ENCODE measurements around the gene CENPT. TPM values are rescaled to one million over a fixed set of nuclear protein-coding genes. Genes with fewer than 3 reads are reported as not detected.

CENPT gene
- total and polyA plus RNA-seq, 2 of the 13 experiments (the other 11 are each of a cell fraction or from before 2014, with no cell fraction given): 40.9 to 43.3 TPM

- TF ChIP-seq MEIS1 (CRISPR knock-in tag; IDR thresholded peaks at IDR 0.05; ENCODE audit: borderline replicate concordance) (no peak), ZNF619 (CRISPR knock-in tag; IDR thresholded peaks at IDR 0.05) (no peak), MED13 (CRISPR knock-in tag; IDR thresholded peaks at IDR 0.05) (no peak), U2AF1 (optimal IDR thresholded peaks at IDR 0.05; ENCODE audit: low read depth, low read length) (no peak), THAP7 (CRISPR knock-in tag; IDR thresholded peaks at IDR 0.05) (no peak), ZNF30 (CRISPR knock-in tag; IDR thresholded peaks at IDR 0.05) (no peak)
Measured at GRCh38 chr16:67782567-67783352, 64.7 kb downstream of the CENPT start (continued).

- H3K9me3 ChIP-seq (ENCODE audit: low read length): no peaks in the 10 kb centered on the region
- H2AFZ ChIP-seq (ENCODE audit: low read length): no peak overlapping the region
- no peaks in the 10 kb centered on the region for H3K27me3 ChIP-seq (ENCODE audit: control insufficient read depth in 1 of 2, insufficient read depth in 2 of 2, low read length in 2 of 2)
- no TSS peak for BruUV-seq (replicated peaks)
- H3K79me2 ChIP-seq (ENCODE audit: insufficient read depth, low read length): peaks cover 22% of the 10 kb centered on the region
- no peak overlapping the region for H3K9ac ChIP-seq (ENCODE audit: insufficient read depth, low read depth, low read length)
- intact Hi-C loops (cut with micrococcal nuclease; ENCODE audit: unreplicated experiment) (no loop called here), in situ Hi-C loops (cut with HindIII; ENCODE audit: extremely low pct_ligation_motif_present, low pct_unique_long_range_greater_than_20kb) (no loop called here)
- H3K4me1 ChIP-seq (ENCODE audit: insufficient read depth, low read length): peaks cover 21% of the 10 kb centered on the region
- H3K27ac ChIP-seq (ENCODE audit: extremely low read length, insufficient read depth, low read length): no peak overlapping the region
- ChIA-PET CTCF (ENCODE audit: low intra/inter-chr PET ratio, low total read pairs) (no interaction called here), POLR2A (no interaction called here)
- no peak overlapping the region for H3K4me3 ChIP-seq (replicated peaks in 1 of 3; ENCODE audit: insufficient read depth in 1 of 3, low read depth in 2 of 3, low read length in 3 of 3)
- H4K20me1 ChIP-seq (ENCODE audit: insufficient read depth, low read length): peaks cover 3% of the 10 kb centered on the region; the same call in 1 of the 2 replicates
- no peak for ATAC-seq
- DNase-seq (ENCODE audit: low spot score): no peak
- FAIRE-seq: no peak
- peaks cover 5 to 19% of the 10 kb centered on the region in 2 experiments; a peak in 4 of 5 replicates for H3K36me3 ChIP-seq (replicated peaks in 1 of 2; ENCODE audit: control insufficient read depth in 1 of 2, insufficient read depth in 2 of 2, low read length in 2 of 2)
- no peak overlapping the region for H3K4me2 ChIP-seq (ENCODE audit: low read depth, low read length)
- 96% methylated on average over 5 of the region's 5 CpGs for WGBS (ENCODE audit: low lambda C conversion rate)
- no peak for TF ChIP-seq MXD3 (CRISPR knock-in tag; IDR thresholded peaks at IDR 0.05)
- TF ChIP-seq ZNF333 (CRISPR knock-in tag; IDR thresholded peaks at IDR 0.05; ENCODE audit: borderline replicate concordance): no peak
- TF ChIP-seq MTF1 (CRISPR knock-in tag; IDR thresholded peaks at IDR 0.05): no peak
- no peak for TF ChIP-seq CC2D1A (CRISPR knock-in tag; IDR thresholded peaks at IDR 0.05)
- no peak for TF ChIP-seq ELK4 (CRISPR knock-in tag; IDR thresholded peaks at IDR 0.05; ENCODE audit: borderline replicate concordance)
- no peak for TF ChIP-seq ZNF503 (CRISPR knock-in tag; IDR thresholded peaks at IDR 0.05)
- no peak for TF ChIP-seq AKNA (CRISPR knock-in tag; IDR thresholded peaks at IDR 0.05; ENCODE audit: borderline replicate concordance)
- TF ChIP-seq ATF1 (CRISPR knock-in tag; IDR thresholded peaks at IDR 0.05): no peak
Measured at GRCh38 chr16:67781565-67781921, 66.0 kb downstream of the CENPT start.
